ENCODE measurements around the gene MAPKAP1. TPM values are rescaled to one million over a fixed set of nuclear protein-coding genes. Genes with fewer than 3 reads are reported as not detected.

The MAPKAP1 gene
- total RNA-seq, 2 donors from 2014 or later = 98.0 to 98.4 TPM

DNA sequence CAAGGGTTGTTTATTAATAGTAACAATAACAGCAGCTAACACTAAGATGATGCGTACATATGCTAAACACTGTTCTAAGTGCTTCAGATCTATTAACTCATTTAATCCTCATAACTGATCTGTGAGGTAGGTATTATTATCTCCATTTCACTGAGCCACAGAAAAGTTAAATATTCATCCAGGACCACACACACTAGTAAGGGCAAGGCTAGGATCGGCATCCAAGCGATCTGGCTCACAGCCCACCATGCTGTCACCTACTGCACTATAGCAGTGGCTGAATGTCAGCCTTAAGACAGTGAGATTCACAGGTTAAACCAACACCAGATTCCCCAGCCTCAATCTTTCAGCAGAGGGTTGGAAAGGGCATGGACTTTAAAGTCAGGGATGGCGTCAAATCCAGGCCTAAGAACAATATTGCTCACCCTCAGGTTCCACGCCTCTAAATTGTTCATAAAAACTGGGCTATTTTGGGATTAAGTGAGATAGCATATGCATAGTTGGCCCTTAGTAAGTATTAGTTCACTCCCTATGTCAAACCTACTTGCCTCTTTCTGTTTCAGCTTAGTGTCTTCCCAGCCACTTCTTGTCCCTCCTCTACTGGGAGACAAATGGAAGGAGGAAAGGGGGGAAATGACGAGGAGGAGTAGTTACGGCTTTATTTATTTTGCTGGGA lies 150.8 kb downstream of the MAPKAP1 start:
- intact Hi-C loops (cut with DNase I) = loop anchor here in 1 of 2 donors (10.0 kb wide), 1 partner anchor 669 kb away; no protein-coding TSS in a partner anchor
- peak in 1 of 2 donors; percentile 38 for ATAC-seq
- DNase-seq = no peak

DNA sequence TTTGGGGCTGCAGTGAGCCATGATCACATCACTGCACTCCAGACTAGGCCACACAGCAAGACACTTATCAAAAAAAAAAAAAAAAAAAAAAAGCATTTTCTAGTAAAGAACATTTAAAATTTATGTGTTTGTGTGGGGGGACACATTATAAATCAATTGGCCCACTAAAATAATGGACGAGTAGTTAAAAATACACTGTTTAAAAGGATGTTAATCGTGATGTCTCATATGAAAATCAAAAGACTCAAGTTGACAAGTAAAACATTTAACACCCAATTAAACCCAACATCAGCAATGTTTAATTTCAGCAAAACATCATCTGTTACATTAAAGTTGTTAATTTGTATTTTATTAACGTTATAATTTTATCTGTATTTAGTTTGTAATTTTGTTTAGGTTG lies 152.3 kb downstream of the MAPKAP1 start:
- DNase-seq (no peak), ATAC-seq (no peak)
- intact Hi-C loops (cut with DNase I) = loop anchor here in 1 of 2 donors (10.0 kb wide), 1 partner anchor 670 kb away; no protein-coding TSS in a partner anchor

DNA sequence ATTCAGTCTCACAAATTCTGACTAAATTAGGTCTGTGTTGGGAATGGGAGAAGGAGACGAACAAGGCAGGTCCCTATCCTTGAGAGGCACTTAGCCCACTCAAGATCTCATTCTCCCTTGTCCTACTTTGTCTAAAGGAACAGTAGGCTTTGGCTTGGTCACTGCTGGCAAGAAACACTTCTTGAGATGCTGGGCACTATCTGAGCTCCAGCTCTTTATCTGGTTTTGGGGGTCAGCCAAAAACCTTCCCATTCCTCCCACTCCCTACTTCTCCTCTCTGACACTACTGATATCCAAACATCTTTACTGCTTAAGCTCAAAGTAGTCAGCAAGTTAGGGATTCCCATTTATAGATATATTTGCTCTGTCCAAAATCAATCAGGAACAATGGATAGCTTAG lies 155.2 kb downstream of the MAPKAP1 start:
- intact Hi-C loops (cut with DNase I) = loop anchor here in 1 of 2 donors (10.0 kb wide), 1 partner anchor 673 kb away; no protein-coding TSS in a partner anchor
- no peak for DNase-seq

DNA sequence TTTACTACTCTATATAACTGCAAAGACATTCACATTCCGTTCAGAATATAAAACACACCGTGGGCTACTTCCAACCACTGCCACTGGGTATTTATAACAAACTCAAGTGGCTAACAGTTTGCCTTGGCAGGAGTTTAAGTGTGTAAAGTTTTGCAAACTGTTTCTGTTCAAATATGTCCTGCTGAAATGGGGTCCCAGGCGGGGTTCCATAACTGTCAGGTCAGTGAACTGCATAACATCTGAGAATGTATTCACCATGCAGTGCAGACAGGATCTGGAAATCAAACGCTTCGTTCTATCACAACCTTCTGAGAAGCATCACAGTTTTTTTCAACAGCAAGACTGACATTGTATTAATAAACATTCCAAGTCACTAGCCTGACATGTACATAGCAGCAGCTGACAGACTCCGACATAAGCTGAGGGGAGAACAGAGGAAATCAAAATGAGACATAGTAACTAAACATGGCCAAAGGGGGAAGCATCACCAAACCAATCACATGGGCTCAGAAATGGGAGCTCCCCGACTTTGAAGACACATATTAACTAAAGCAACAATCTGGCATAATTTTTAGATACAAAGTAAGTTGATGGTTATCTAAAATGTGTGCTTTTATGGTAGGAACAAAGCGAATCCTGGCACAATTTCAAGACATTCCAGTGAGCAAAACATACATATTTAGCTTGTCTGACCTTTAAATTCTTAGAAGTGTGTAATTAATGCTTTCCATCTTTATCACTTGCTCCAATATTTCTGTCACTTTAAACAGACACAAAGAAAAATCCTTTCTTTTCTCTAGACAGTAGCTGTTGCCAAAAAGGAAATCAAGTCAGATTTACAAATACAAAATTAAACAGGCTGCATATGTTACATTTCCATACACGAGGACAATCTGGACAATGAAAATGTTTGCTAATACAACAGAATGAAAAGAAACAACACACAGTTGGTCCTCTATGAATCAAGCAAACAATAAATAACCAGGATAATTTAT lies 156.8 kb downstream of the MAPKAP1 start:
- peak; percentile 18 to 50 for ATAC-seq
- intact Hi-C loops (cut with DNase I) = loop anchor here in 1 of 2 donors (10.0 kb wide), 1 partner anchor 675 kb away; no protein-coding TSS in a partner anchor
- DNase-seq = no peak

More for the DNA sequence above, 155.2 kb downstream of the MAPKAP1 start:
- no peak for ATAC-seq

DNA sequence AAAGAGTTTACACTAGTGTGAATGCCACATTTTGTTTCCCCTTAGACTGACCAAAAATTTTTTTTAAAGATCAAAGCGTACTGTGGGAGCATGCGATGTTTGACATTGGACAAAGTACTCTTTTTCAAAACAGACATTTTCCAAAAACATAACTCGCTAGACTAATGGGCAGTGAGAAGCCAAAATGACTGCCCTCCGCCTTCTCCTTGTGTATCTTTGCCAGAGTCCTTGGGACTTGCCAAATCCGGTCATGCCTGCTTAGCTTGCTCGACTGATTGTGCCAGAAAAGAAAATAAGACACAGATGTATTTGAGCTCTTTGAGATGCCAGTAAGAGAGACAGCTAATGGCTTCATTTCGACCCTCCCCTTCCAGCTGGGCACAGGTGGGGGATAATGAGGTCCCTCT lies 157.5 kb downstream of the MAPKAP1 start:
- DNase-seq (peak; percentile 54), ATAC-seq (peak; percentile 68 to 78)
- intact Hi-C loops (cut with DNase I) = no loop called here

DNA sequence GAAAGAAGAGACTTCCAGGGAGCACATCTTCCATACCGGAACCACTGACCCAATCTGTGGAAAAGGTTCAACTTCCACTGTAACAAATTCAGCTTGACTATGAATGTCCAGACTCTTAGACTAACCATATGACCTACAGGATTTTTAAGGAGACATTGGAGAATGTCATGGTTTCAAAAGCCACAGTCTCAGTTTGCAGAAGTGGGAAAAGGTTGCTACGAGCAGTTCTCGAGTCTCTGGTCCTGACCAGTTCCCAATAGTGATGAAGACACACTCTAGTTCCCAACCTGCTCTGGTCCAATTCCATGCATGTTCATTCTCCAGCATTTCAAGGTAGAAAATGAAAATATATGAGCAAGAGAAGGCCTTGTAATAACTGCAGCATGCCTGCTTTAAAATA lies 158.0 kb downstream of the MAPKAP1 start:
- ATAC-seq = no peak
- DNase-seq = no peak
- intact Hi-C loops (cut with DNase I) = no loop called here

DNA sequence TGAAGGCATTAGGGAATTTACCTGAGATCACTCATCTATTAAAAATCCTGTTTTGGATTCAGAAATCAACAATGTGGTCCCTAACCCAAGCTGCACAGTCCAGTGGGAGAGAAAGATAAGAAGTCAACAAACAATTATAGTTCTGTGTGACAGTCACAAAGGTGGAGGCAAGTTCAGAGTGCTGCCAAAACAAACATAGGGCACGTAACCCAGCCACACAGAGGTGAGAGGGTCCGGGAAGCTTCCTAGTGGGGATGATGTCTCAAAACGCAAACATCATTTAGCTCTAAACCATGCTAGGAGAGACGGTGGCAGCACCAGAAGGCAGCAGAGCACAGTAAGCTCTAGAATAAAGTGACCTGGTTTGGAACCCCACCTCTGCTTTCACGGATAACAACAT lies 158.9 kb downstream of the MAPKAP1 start:
- DNase-seq (no peak), ATAC-seq (no peak)
- intact Hi-C loops (cut with DNase I) = no loop called here

DNA sequence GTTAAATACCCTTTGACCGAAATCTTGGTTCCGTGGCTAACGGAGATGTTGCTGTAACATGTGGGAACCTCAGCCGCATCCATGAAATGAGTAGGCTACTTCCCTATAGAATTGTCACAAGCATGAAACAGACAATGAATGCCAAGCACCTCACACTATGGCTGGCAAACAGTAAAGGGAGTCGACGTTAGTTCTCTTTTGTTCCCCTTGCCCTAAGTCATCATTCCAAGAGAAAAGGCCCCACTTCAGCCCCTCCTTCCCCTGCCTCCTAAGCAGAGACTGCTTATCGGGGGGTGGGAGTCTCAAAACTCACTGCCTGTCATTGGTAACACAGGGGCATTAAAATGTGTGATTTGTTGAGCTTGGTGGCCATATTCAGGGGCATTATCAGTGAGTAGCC lies 159.6 kb downstream of the MAPKAP1 start:
- intact Hi-C loops (cut with DNase I) = no loop called here
- ATAC-seq (no peak), DNase-seq (no peak)

DNA sequence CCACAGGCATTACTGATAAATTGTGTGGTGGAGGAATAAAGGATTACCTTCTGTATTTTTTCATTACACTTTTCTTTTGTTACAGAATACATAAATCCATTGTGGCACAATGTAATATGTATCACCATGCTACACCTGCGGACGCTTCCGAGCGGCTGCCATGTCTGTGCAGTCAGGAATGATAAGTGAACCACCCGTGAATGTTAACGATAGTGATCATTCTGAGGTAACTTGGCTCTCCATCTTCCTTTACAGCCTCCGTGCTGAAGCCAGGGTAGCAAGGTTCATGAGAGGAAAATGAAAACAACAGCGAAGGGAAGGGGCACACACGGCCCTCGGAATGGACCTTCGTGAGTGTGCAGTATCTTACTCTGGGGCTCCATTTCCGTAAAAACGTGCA lies 161.2 kb downstream of the MAPKAP1 start:
- DNase-seq = no peak
- intact Hi-C loops (cut with DNase I) = no loop called here
- no peak for ATAC-seq

DNA sequence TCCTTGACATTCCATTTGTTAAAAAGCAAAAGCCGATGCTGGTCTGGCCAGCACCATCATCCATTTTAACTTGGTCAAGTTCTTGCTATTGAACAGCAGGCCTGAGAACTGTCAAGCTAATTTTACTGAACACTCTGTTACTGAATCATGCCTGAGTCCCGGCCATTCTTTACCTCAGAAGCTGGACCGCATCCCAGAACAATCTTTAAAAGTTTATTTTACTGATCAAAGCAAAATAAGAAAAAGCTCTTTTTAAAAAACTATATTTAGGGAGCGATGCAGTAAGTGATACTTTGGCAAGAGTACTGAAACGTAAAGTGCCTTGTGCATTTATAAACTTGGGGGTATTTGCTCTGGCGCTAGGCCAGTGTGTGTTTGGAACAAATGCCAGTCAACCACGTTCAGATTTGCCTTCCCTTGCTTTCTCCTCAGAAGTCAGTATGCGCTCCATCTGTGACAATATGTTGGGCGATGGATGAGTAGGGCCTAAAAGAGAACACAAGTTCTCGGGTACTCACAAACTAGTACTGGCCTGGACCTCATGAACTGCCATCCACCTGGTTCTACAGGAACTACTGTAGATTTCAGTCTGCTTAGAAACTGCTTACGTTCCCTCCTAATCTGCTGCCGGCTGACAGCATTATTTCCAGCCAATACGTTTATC lies 161.9 kb downstream of the MAPKAP1 start:
- intact Hi-C loops (cut with DNase I) = no loop called here
- ATAC-seq = peak; percentile 40 to 78
- peak; percentile 33 for DNase-seq

DNA sequence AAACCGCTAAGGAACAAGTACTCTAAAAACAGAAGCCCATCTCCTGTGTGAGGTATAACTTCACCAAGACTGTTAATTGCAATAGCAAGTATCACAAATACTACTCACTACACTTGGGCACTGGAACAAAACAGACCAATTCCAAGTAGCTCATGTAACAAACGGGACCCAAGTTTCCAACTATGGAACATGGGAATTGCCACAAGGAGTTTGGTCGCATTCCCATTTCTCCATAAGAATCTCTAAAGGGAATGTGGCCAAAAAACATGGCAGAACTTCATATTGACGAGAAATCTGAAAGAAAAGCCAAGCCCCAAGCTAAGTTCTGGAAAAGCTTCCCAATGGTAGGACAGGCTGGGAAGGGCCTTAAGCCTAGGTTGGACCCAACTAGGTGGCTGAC lies 162.5 kb downstream of the MAPKAP1 start:
- ATAC-seq (no peak), DNase-seq (no peak)
- intact Hi-C loops (cut with DNase I) = no loop called here

DNA sequence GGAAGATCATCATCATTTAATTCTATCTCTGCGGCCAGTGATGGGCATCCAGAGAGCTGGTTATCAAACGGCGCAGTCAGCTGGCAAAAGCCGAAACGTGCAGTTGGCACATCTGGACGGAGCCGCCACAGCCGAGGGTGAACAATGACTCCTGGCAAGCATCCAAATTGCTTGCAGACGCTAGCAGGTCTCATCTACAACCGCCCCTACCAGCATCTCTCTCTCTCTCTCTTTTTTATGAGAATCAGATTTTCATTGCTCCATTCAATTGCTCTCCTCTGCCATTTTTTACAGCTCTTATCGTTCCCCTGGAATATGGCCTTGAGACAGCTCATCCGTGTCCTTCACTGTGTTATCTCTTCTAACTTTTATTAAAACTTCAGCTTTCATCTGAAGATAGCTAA lies 165.2 kb downstream of the MAPKAP1 start:
- ATAC-seq = peak in 1 of 2 donors; percentile 9
- peak; percentile 36 for DNase-seq

DNA sequence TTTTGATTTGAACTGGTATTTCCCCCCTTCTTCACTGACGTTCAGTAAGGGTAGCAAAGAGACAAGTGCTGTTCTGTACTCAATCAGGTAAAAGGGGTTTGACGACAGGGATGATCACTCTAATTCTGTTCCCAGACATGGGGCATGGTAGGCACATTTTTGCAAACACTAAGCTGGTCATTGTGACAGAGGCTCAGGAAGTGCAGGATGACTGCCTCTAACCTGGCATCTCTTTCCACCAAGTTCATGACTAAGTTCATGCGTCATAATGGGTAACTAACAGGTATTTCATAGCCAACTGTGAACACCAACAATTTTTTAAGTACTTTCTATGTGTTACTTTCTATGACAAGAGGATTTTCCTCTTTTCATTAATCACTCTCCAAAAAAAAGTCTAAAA lies 166.5 kb downstream of the MAPKAP1 start:
- DNase-seq (no peak), ATAC-seq (no peak)
- intact Hi-C loops (cut with DNase I) = no loop called here

More for the DNA sequence above, 165.2 kb downstream of the MAPKAP1 start:
- intact Hi-C loops (cut with DNase I) = no loop called here

DNA sequence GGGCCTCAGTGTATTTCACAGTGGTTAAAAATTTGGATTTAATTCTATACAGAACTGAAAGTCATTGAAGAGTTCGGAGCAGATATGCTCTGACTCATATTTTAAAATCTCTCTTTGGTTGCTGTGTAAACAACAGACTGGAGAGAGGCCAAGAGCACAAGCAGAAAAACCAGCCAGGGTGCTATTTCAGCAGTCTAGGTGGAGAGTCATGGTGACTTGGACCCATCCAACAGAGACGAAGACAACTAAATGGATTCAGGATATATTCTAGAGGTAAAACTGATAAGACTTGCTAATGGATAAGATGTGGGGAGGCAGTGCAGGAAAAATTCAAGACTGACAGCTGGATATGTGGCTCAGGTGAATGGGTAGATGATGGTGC lies 168.9 kb downstream of the MAPKAP1 start:
- no peak for DNase-seq
- ATAC-seq = peak; percentile 65 to 89

DNA sequence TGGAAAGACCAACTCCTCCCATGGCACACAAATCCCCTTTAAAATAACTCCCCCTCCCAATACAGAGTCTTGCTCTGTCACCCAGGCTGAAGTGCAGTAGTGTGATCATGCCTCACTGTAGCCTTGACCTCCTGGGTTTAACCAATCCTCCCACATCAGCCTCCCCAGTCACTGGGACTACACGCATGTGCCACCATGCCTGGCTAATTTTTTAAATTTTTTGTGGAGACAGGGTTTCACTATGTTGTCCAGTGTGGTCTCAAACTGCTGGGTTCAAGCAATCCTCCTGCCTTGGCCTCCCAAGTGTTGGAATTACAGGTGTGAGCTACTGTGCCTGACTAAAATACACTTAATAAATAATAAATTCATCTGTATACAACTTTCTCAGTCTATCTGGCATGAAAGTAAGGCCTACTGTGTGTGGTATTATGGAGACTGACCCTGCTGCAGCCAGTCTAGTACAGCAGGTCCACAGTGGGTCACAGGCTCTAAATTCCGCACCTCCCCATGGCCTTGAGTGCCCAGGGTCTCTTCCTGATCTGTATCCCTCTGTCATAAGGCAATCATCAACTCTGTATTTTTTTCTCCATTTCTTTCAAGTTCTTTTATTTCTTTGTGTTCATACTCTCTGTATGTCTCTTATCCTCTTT lies 169.4 kb downstream of the MAPKAP1 start:
- ATAC-seq = peak in 1 of 2 donors; percentile 36

More for the DNA sequence above, 168.9 kb downstream of the MAPKAP1 start:
- intact Hi-C loops (cut with DNase I) = loop anchor here in 1 of 2 donors (10.0 kb wide), 1 partner anchor 53 kb away; no protein-coding TSS in a partner anchor

DNA sequence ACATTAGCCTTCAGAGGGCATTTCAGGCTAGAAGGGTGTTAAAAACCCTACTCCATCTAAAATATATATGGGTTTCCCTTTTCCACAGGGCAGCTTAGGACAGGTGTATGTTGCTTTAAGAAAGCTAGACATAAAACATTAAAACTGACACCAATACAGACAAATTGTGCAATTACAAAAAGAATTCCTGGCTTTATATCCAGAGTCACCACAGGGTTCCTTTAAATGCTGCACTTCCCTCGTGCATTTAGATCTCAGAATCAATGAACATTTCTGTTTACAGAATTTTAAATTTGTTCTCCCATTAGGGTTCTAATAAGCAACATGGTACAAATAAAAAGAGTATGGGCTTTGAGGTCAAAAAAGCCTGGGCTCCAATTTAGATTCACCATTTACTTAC lies 170.2 kb downstream of the MAPKAP1 start:
- DNase-seq (no peak), ATAC-seq (no peak)
- intact Hi-C loops (cut with DNase I) = loop anchor here in 1 of 2 donors (10.0 kb wide), 1 partner anchor 52 kb away; no protein-coding TSS in a partner anchor

More for the DNA sequence above, 169.4 kb downstream of the MAPKAP1 start:
- DNase-seq = no peak
- intact Hi-C loops (cut with DNase I) = loop anchor here in 1 of 2 donors (10.0 kb wide), 1 partner anchor 53 kb away; no protein-coding TSS in a partner anchor

DNA sequence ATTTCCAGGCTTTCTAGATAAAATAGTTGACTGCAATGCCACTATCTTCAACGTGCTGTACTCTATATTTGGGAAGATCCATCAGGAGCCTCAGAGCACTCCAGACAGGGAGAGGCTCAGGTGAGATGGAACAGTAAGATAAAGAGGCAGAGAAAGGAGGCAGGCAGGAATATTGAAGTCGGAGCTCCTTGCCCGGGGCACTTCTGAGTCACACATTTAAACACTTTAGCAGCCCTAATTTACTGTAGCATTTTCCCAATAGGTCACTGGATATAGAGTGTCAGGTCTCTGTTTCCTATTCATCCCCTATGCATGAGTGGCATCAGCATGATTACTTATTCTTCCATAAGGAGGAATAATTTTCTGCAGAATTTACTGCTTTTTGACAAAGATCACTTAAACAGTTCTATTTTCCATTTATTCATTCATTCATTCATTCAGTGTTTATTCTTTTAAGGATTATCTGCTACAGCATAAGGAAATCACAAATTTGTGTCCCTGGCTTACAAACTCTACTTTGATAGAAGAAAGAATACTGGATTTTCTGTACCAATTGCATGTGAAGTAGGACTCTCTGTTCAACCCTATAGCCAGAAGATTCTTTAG lies 170.7 kb downstream of the MAPKAP1 start:
- intact Hi-C loops (cut with DNase I) = loop anchor here in 1 of 2 donors (10.0 kb wide), 1 partner anchor 51 kb away; no protein-coding TSS in a partner anchor
- ATAC-seq = no peak
- DNase-seq = no peak
